Mesodermal cell (in vitro differentiated cells): ENCODE measurements around the gene SEC61A1. TPM values are rescaled to one million over a fixed set of nuclear protein-coding genes. Genes with fewer than 3 reads are reported as not detected.
A peak's percentile ranks its signal among the peaks of the same experiment; 100 is the strongest.

ENCODE experiments used
- H3K27ac ChIP-seq: 2 replicates; pipeline ENCODE4 v1.7.0; 2013; ENCODE audit warnings: mild to moderate bottlenecking, low read depth, low read length, moderate library complexity; ENCODE audit not compliant: severe bottlenecking
- H3K36me3 ChIP-seq: 2 replicates; pipeline ENCODE4 v1.7.1; 2013; ENCODE audit warnings: mild to moderate bottlenecking, low read length, moderate library complexity; ENCODE audit not compliant: control insufficient read depth, insufficient read depth
- H3K4me1 ChIP-seq: one replicate; pipeline ENCODE4 v1.7.1; 2013; ENCODE audit warnings: mild to moderate bottlenecking, low read length; ENCODE audit not compliant: insufficient read depth, control insufficient read depth, poor library complexity, severe bottlenecking
- H3K4me3 ChIP-seq: 2 replicates; pipeline ENCODE4 v1.7.0; 2013; ENCODE audit warnings: low read length, control low read depth, mild to moderate bottlenecking; ENCODE audit not compliant: insufficient read depth, poor library complexity, severe bottlenecking; ENCODE audit errors: extremely low read depth
- H3K9me3 ChIP-seq: 2 replicates; pipeline ENCODE4 v1.7.1; 2013; ENCODE audit warnings: mild to moderate bottlenecking, low read length, moderate library complexity; ENCODE audit not compliant: control insufficient read depth
- WGBS, 2 experiments: methylation state at CpG; one replicate each; pipeline ENCODE4 v1.1.5; 2013; ENCODE audit warnings: missing lambda C conversion rate in 2 of 2; ENCODE audit not compliant: insufficient coverage in 2 of 2; 5-methylcytosine and 5-hydroxymethylcytosine counted together
- polyA plus RNA-seq, 2 experiments: library from polyadenylated mRNA; stranded (reverse); fragments of 50-300 nt; gene quantifications; one replicate each; pipeline ENCODE4 v1.2.3, GENCODE V29; 2013

The SEC61A1 gene
- 214 TPM for polyA plus RNA-seq (2013, experiment 1 of 2)
- polyA plus RNA-seq (2013, experiment 2 of 2): 174 TPM

GRCh38 chr3:128051837-128052594 lies at the start of gene SEC61A1:
Gene SEC61A1, plus strand, starts transcription at chr3:128052437. Its CDS starts 116 bp downstream, at chr3:128052553.
- Histone ChIP-seq H3K9me3 (no peaks in the 10 kb centered on the region), H3K36me3 (peaks cover 40% of the 10 kb centered on the region), H3K4me3 (peak within 1 kb of the TSS; percentile 89), H3K4me1 (peaks cover 14% of the 10 kb centered on the region), H3K27ac (peak within 1 kb of the TSS; percentile 85)
- 0% methylated on average over 67 to 70 of the region's 90 CpGs for WGBS, 2 experiments

- Histone ChIP-seq H3K4me1 (peaks cover 7% of the 10 kb centered on the region), H3K4me3 (no peak overlapping the region), H3K36me3 (no peaks in the 10 kb centered on the region), H3K27ac (no peak overlapping the region), H3K9me3 (peaks cover 3% of the 10 kb centered on the region)
- 94 to 99% methylated on average over 6 to 7 of the region's 8 CpGs for WGBS, 2 experiments
Measured at GRCh38 chr3:128004661-128005060, 47.6 kb upstream of the SEC61A1 start.

GRCh38 chr3:128006061-128007032 lies 45.9 kb upstream of the SEC61A1 start:
- Histone ChIP-seq H3K36me3 (no peaks in the 10 kb centered on the region), H3K4me3 (no peak overlapping the region), H3K27ac (no peak overlapping the region), H3K9me3 (no peaks in the 10 kb centered on the region), H3K4me1 (peaks cover 7% of the 10 kb centered on the region)
- WGBS, 2 experiments: 46 to 55% methylated on average over 25 to 26 of the region's 30 CpGs

GRCh38 chr3:128007033-128007424 lies 45.2 kb upstream of the SEC61A1 start:
- Histone ChIP-seq H3K27ac (no peak overlapping the region), H3K4me3 (no peak overlapping the region), H3K4me1 (peaks cover 7% of the 10 kb centered on the region), H3K36me3 (no peaks in the 10 kb centered on the region), H3K9me3 (no peaks in the 10 kb centered on the region)
- 56 to 64% methylated on average over 8 to 9 of the region's 11 CpGs for WGBS, 2 experiments

- H3K4me3 ChIP-seq: no peak overlapping the region
- no peaks in the 10 kb centered on the region for H3K36me3 ChIP-seq
- WGBS, 2 experiments: 92 to 100% methylated on average over 4 to 5 of the region's 12 CpGs
Measured at GRCh38 chr3:128009952-128010846, 42.0 kb upstream of the SEC61A1 start.

GRCh38 chr3:128011140-128011539 lies 41.1 kb upstream of the SEC61A1 start:
- H3K36me3 ChIP-seq: no peaks in the 10 kb centered on the region
- H3K27ac ChIP-seq: no peak overlapping the region
- H3K4me3 ChIP-seq: no peak overlapping the region
- H3K4me1 ChIP-seq: peaks cover under 1% of the 10 kb centered on the region
- H3K9me3 ChIP-seq: peaks cover 7% of the 10 kb centered on the region
- WGBS, 2 experiments: 5% methylated on average over 7 to 10 of the region's 12 CpGs

More at GRCh38 chr3:128009952-128010846, 42.0 kb upstream of the SEC61A1 start:
- Histone ChIP-seq H3K4me1 (peaks cover 7% of the 10 kb centered on the region), H3K27ac (no peak overlapping the region), H3K9me3 (peaks cover 6% of the 10 kb centered on the region)

- no peak overlapping the region for H3K4me3 ChIP-seq
- H3K4me1 ChIP-seq: no peaks in the 10 kb centered on the region
- H3K9me3 ChIP-seq: peaks cover 13% of the 10 kb centered on the region
- H3K36me3 ChIP-seq: no peaks in the 10 kb centered on the region
- no peak overlapping the region for H3K27ac ChIP-seq
- 89 to 92% methylated on average over 10 to 13 of the region's 14 CpGs for WGBS, 2 experiments
Measured at GRCh38 chr3:128012050-128012449, 40.2 kb upstream of the SEC61A1 start.

GRCh38 chr3:128014548-128014947 lies 37.7 kb upstream of the SEC61A1 start:
- H3K36me3 ChIP-seq: no peaks in the 10 kb centered on the region
- H3K4me1 ChIP-seq: no peaks in the 10 kb centered on the region
- H3K4me3 ChIP-seq: no peak overlapping the region
- H3K9me3 ChIP-seq: peaks cover 13% of the 10 kb centered on the region
- no peak overlapping the region for H3K27ac ChIP-seq
- 75 to 80% methylated on average over 1 to 2 of the region's 3 CpGs for WGBS, 2 experiments

- 79 to 92% methylated on average over 1 of the region's 1 CpG for WGBS, 2 experiments
- Histone ChIP-seq H3K9me3 (peaks cover 13% of the 10 kb centered on the region), H3K4me3 (no peak overlapping the region), H3K27ac (no peak overlapping the region), H3K36me3 (no peaks in the 10 kb centered on the region), H3K4me1 (no peaks in the 10 kb centered on the region)
Measured at GRCh38 chr3:128016502-128016901, 35.7 kb upstream of the SEC61A1 start.
